Adrenal gland (tissue), 12 donors: ENCODE measurements around the gene CNTLN. TPM values are rescaled to one million over a fixed set of nuclear protein-coding genes. Genes with fewer than 3 reads are reported as not detected.
"Not testable (repeated sequence)": the region's sequence is repeated elsewhere in the genome, so short reads cannot be mapped to it uniquely, and the experiment has no call there.

Experiments
- DNase-seq, 7 donors: peaks; one replicate each; pipeline ENCODE4 v3.0.0-alpha.2; 2019 to 2020
- H3K27ac ChIP-seq, 5 donors: fragments of 200-600 bp; sonication (generic) in 4 of 5; 1 replicate in 3 of 5; 2 replicates in 2 of 5; pipeline versions ENCODE4 v1.5.1 to v1.8.0; 2016 to 2020; ENCODE audit warnings: mild to moderate bottlenecking in 1 of 5
- H3K27me3 ChIP-seq: fragments of 200-600 bp; 2 replicates; pipeline ENCODE4 v1.8.0; 2021
- H3K36me3 ChIP-seq, 2 donors: fragments of 200-600 bp; replicated peaks in 1 of 2; 1 replicate in 1 of 2; 2 replicates in 1 of 2; pipeline versions ENCODE4 v1.5.1 to v1.8.0; 2018 to 2022
- H3K4me1 ChIP-seq, 2 donors: fragments of 200-600 bp; replicated peaks in 1 of 2; 1 replicate in 1 of 2; 2 replicates in 1 of 2; pipeline versions ENCODE4 v1.5.1 to v1.8.0; 2018 to 2021
- H3K4me3 ChIP-seq, 4 donors: fragments of 200-600 bp; sonication (generic) in 3 of 4; one replicate each; pipeline ENCODE4 v1.5.1; 2016 to 2018
- H3K9me3 ChIP-seq, 3 donors: fragments of 200-600 bp; sonication (generic) in 1 of 3; replicated peaks in 1 of 3; 1 replicate in 2 of 3; 2 replicates in 1 of 3; pipeline versions ENCODE4 v1.5.1 to v1.8.0; 2016 to 2021
- POLR2A ChIP-seq, 2 donors: fragments of 450-650 bp; IDR thresholded peaks; one replicate each; pipeline ENCODE4 v1.6.1; 2017; ENCODE audit warnings: antibody characterized with exemption in 2 of 2, mild to moderate bottlenecking in 2 of 2, moderate library complexity in 1 of 2
- WGBS, 4 donors: extraction: QIAGEN DNeasy Blood & Tissue Kit in 2 of 4; methylation state at CpG; one replicate each; pipeline versions ENCODE4 v1.1.5 to v1.1.7; 2013 to 2017; 5-methylcytosine and 5-hydroxymethylcytosine counted together
- intact Hi-C, 2 donors: fragments of 100-400 bp; cut with DNase I; formaldehyde crosslinking; loops; one replicate each; pipeline versions ENCODE4 v1.14.1 to v1.15.0; 2022 to 2023
- polyA plus RNA-seq, 3 donors: library from polyadenylated mRNA; stranded (reverse); fragments of 200-250 nt in 2 of 3; fragments of 350-450 nt in 1 of 3; fragmentation: Illumina TruSeq in 1 of 3; extraction: RNeasy Lipid Tissue Mini Kit (QIAGEN cat#74804) in 1 of 3; gene quantifications; one replicate each; pipeline ENCODE4 v1.2.3, GENCODE V29; 2013 to 2014
- total RNA-seq, 9 donors: library from RNA; depleted of rRNA in 4 of 9; stranded (reverse); fragments of >200 nt in 4 of 9; fragments of 120-200 nt in 1 of 9; fragmentation: NEBNext Ultra II Directional in 1 of 9; extraction: Animal tissue kit (Norgen Biotek cat#: 25700) in 1 of 9; gene quantifications; one replicate each; pipeline versions ENCODE4 v1.1.0 to v1.2.4, GENCODE V29; 2013 to 2023
- TF ChIP-seq, protein P1 (sequence below), 6 experiments: fragments of 450-650 bp in 4 of 6; fragments of 200-600 bp in 2 of 6; sonication (generic) in 1 of 6; IDR thresholded peaks; 1 replicate in 5 of 6; 2 replicates in 1 of 6; pipeline versions ENCODE4 v1.5.1 to v1.8.0; 2016 to 2021; ENCODE audit warnings: antibody characterized with exemption in 6 of 6, mild to moderate bottlenecking in 2 of 6, moderate library complexity in 1 of 6
- donor health status: healthy with polysubstance abuse.
- donor health status: Bipolar disorder and iron deficiency.
- donor health status: DM: yes; HTN: yes; CAD: no.
- donor health status: DM: no; HTN: no; CAD: no.
- donor health status: DM: no; HTN: no; CAD: no.
- donor health status: DM: yes; HTN: yes; CAD: no.

CNTLN gene
- total and polyA plus RNA-seq, 12 donors = 2.1 to 13.6 (median 6.4) TPM

DNA sequence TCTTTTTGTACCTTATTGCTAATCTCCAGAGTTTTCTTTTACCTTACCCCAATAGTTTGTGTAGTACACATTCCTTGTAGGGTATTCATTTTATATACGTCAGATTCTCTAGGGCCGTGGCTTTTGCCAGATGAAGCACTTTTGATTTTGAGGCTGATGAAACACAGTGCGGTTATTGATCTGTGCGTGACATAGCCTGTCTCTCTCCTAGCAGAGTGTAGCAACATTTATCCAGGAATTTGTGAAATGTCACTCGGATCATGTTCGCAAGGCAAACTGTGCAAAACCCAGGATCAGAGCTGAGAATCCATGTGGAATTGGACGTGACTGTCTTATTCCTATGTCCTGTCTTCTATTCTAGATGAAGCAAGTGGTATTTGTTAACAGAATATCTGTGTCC is 302.0 kb downstream of the CNTLN start:
- TF ChIP-seq, protein P1, sequence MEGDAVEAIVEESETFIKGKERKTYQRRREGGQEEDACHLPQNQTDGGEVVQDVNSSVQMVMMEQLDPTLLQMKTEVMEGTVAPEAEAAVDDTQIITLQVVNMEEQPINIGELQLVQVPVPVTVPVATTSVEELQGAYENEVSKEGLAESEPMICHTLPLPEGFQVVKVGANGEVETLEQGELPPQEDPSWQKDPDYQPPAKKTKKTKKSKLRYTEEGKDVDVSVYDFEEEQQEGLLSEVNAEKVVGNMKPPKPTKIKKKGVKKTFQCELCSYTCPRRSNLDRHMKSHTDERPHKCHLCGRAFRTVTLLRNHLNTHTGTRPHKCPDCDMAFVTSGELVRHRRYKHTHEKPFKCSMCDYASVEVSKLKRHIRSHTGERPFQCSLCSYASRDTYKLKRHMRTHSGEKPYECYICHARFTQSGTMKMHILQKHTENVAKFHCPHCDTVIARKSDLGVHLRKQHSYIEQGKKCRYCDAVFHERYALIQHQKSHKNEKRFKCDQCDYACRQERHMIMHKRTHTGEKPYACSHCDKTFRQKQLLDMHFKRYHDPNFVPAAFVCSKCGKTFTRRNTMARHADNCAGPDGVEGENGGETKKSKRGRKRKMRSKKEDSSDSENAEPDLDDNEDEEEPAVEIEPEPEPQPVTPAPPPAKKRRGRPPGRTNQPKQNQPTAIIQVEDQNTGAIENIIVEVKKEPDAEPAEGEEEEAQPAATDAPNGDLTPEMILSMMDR (IDR thresholded peaks at IDR 0.05) = no peak
- TF ChIP-seq POLR2A (IDR thresholded peaks at IDR 0.05) = no peak
- Histone ChIP-seq H3K4me1 (no peaks in the 10 kb centered on the region), H3K36me3 (no peaks in the 10 kb centered on the region), H3K27ac (no peak overlapping the region), H3K9me3 (peaks cover 0 to 7% (median 0%) of the 10 kb centered on the region in 3 donors), H3K27me3 (no peaks in the 10 kb centered on the region), H3K4me3 (no peak overlapping the region)
- 86 to 96% (median 91%) methylated on average over 7 of the region's 7 CpGs for WGBS, 4 donors
- intact Hi-C loops = no loop called here
- no peak for DNase-seq

DNA sequence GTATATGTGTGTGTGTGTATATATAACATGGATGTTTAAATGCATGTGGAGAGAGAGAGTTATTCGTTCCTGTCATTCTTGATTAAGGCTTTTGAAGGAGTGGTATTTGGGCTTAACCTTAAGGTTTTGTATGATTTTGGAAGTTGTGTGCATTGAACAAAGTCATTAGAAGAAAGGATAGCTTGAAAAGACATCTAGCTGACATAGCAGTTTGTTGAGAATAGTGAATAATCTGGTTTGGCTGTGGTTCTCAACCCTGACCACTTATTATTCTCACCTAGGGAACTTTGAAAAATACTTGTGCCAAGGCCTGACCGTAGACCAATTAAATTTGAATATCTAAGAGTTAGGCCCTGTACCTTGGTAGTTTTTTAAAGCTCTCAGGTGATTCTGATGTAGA is 303.0 kb downstream of the CNTLN start:
- DNase-seq = no peak
- Histone ChIP-seq H3K27ac (no peak overlapping the region), H3K36me3 (no peaks in the 10 kb centered on the region), H3K27me3 (no peaks in the 10 kb centered on the region), H3K4me1 (no peaks in the 10 kb centered on the region), H3K4me3 (no peak overlapping the region), H3K9me3 (peaks cover 0 to 7% (median 0%) of the 10 kb centered on the region in 3 donors)
- 85 to 99% (median 97%) methylated on average over 2 of the region's 2 CpGs for WGBS, 4 donors
- intact Hi-C loops = no loop called here
- TF ChIP-seq, protein P1 (IDR thresholded peaks at IDR 0.05) = no peak
- TF ChIP-seq POLR2A (IDR thresholded peaks at IDR 0.05) = no peak

DNA sequence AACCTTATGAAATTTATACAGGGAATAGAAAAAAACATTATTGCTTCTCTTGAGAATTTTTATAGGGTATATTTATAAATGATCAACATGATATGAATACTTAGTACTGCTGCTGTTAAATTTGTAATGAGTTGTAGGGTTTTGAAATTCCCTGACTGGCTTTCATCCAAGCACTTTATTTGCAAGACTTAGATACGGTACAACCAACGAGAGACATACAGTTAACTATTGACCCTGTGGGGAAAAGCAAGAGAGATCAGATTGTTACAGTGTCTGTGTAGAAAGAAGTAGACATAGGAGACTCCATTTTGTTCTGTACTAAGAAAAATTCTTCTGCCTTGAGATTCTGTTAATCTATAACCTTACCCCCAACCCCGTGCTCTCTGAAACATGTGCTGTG is 310.3 kb downstream of the CNTLN start:
- 78 to 88% (median 86%) methylated on average over 3 of the region's 3 CpGs for WGBS, 4 donors
- DNase-seq = not testable (repeated sequence)

DNA sequence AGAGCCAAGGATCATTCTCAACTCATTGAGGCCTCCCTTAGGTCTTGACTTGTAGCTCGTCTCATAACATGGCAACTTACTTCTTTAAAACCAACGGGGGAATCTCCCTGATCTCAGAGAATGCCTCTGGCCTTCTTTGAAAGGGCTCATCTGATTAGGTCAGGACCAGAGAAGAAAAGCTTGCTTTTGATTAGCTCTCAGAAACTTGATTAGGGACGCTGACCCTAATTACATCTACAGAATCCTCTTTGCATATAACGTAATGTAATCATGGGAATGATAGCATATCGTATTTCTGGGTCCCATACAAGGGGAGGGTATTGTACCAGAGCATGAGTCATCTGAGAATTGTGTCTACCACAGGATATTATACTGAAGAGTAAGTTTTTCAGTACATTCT is 318.9 kb downstream of the CNTLN start:
- intact Hi-C loops = loop anchor here (5.0 to 10.0 kb wide), 2 partner anchors 229 to 341 kb away; no protein-coding TSS in a partner anchor
- no peak for TF ChIP-seq POLR2A (IDR thresholded peaks at IDR 0.05)
- TF ChIP-seq, protein P1 (IDR thresholded peaks at IDR 0.05) = no peak
- no peaks in the 10 kb centered on the region for H3K9me3 ChIP-seq
- no peaks in the 10 kb centered on the region for H3K27me3 ChIP-seq
- no peak overlapping the region for H3K27ac ChIP-seq
- no peak for DNase-seq
- no peaks in the 10 kb centered on the region for H3K4me1 ChIP-seq
- no peaks in the 10 kb centered on the region for H3K36me3 ChIP-seq
- no peak overlapping the region for H3K4me3 ChIP-seq
- WGBS, 4 donors = 82 to 96% (median 90%) methylated on average over 5 of the region's 5 CpGs

More for the DNA sequence above, 310.3 kb downstream of the CNTLN start:
- H3K4me3 ChIP-seq, H3K27me3 ChIP-seq, H3K27ac ChIP-seq, H3K4me1 ChIP-seq, H3K9me3 ChIP-seq, intact Hi-C loops, H3K36me3 ChIP-seq: not testable (repeated sequence)

DNA sequence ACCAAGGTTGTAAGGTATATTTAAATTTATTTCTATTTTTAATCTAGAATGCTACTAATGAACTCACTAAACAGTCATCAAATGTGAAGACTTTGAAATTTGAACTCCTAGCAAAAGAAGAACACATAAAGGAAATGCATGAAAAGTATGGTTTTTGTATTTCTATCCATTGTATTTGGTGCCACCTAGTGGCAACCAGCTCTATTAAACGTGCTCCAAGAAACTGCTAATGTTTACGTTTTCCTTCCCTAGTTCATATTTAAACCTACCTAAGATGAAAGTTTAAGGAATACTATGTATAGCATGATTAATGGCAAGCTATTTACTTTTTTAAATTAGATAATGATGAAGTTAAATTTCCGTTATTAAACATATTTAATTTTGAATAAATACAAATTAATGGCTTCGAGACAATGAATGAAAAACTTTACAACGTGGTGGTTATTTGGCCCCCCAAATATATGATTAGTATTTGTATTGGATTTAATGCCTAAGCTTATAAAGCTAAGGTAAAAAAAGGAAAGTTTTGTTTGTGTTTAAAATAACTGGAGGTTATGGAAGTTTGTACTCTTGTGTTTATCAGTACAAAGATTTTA is 328.1 kb downstream of the CNTLN start:
- Histone ChIP-seq H3K27me3 (no peaks in the 10 kb centered on the region), H3K27ac (no peak overlapping the region), H3K36me3 (no peaks in the 10 kb centered on the region), H3K4me3 (no peak overlapping the region), H3K9me3 (no peaks in the 10 kb centered on the region), H3K4me1 (no peaks in the 10 kb centered on the region)
- 46 to 48% (median 47%) methylated on average over 5 of the region's 5 CpGs for WGBS, 4 donors
- intact Hi-C loops = loop anchor here in 1 of 2 donors (5.0 kb wide), 1 partner anchor 346 kb away; no protein-coding TSS in a partner anchor
- no peak for TF ChIP-seq POLR2A (IDR thresholded peaks at IDR 0.05)
- TF ChIP-seq, protein P1 (IDR thresholded peaks at IDR 0.05) = peak; percentile 61 to 86 (median 70)
- peak; percentile 16 to 63 (median 33) for DNase-seq
